GM13976 (cell line): ENCODE measurements around the gene HPCAL1.

ENCODE experiments used
- DNase-seq: peaks from one replicate; pipeline ENCODE4 v3.0.0; 2012; ENCODE audit warnings: low spot score
- in situ Hi-C: fragments of 300-500 bp; cut with MboI; formaldehyde crosslinking; loops from one replicate; pipeline ENCODE4 v1.12.0; 2022; ENCODE audit warnings: low sequenced_read_pairs, mixed read lengths, inconsistent platforms; ENCODE audit not compliant: unreplicated experiment
- TF ChIP-seq, protein P1 (sequence below): IDR thresholded peaks from 2 replicates; pipeline ENCODE4 v1.5.1; 2012; ENCODE audit warnings: borderline replicate concordance, mild to moderate bottlenecking; ENCODE audit not compliant: insufficient read depth; ENCODE audit errors: extremely low read depth, missing control alignments, control extremely low read depth

The HPCAL1 gene

DNA sequence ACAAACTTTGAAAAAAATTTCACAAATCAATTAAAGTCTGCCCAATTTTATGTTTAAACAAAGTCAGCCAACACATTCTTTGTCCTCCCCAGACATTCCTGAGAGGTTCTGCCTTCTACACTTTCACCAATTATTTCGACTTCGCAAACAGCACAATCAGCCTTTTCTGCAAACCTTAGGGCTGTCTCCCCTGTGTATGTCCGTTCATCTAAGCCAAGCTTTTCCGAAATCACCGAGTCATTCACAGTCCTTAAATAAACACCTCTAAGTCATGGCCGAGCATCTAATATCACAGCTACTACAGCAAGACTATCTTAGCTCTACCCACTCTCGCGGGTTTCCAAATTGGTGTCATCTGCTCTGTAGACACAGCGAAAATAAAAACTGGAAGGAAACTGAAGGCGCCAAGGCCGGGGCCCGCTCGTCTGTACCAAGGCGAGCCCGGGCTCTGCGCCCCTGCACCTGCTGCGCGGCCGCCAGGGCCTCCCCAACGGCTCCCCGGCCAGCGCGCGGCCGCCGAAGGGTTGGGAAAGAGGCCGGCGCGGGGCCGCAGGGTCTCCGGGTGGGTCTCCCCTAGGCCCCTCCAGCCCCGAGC, 144.7 kb downstream of the HPCAL1 start:
- DNase-seq: no peak
- in situ Hi-C loops: no loop called here
- TF ChIP-seq, protein P1, sequence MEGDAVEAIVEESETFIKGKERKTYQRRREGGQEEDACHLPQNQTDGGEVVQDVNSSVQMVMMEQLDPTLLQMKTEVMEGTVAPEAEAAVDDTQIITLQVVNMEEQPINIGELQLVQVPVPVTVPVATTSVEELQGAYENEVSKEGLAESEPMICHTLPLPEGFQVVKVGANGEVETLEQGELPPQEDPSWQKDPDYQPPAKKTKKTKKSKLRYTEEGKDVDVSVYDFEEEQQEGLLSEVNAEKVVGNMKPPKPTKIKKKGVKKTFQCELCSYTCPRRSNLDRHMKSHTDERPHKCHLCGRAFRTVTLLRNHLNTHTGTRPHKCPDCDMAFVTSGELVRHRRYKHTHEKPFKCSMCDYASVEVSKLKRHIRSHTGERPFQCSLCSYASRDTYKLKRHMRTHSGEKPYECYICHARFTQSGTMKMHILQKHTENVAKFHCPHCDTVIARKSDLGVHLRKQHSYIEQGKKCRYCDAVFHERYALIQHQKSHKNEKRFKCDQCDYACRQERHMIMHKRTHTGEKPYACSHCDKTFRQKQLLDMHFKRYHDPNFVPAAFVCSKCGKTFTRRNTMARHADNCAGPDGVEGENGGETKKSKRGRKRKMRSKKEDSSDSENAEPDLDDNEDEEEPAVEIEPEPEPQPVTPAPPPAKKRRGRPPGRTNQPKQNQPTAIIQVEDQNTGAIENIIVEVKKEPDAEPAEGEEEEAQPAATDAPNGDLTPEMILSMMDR: no peak

GRCh38 chr2:10447895-10448575, 145.3 kb downstream of the HPCAL1 start, which contains the start of gene ODC1:
Gene ODC1, minus strand, starts transcription at chr2:10448327. Its CDS starts 3,295 bp downstream, at chr2:10445032.
- TF ChIP-seq, protein P1: no peak
- in situ Hi-C loops: no loop called here
- DNase-seq: peak; percentile 81

- TF ChIP-seq, protein P1: peak; percentile 31
- in situ Hi-C loops: no loop called here
- peak; percentile 98 for DNase-seq
Observed at GRCh38 chr2:10448576-10449485, 146.1 kb downstream of the HPCAL1 start.

DNA sequence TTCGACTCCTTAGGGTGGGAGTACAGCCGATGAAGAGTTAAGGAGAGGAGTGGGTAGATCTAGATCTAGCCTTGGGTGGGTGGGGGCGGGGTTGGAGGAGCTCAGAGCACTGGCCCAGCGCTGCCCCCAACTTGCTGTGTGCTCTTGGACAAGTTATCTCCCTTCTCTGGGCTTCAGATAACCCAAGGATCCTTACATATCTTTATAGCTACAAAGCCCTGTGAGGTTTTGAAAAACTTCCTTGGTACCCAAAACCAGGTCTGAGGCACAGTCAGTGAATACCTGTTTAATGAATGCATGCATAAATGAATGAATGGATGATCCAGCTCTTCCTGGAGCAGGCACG, 146.8 kb downstream of the HPCAL1 start:
- in situ Hi-C loops: no loop called here

DNA sequence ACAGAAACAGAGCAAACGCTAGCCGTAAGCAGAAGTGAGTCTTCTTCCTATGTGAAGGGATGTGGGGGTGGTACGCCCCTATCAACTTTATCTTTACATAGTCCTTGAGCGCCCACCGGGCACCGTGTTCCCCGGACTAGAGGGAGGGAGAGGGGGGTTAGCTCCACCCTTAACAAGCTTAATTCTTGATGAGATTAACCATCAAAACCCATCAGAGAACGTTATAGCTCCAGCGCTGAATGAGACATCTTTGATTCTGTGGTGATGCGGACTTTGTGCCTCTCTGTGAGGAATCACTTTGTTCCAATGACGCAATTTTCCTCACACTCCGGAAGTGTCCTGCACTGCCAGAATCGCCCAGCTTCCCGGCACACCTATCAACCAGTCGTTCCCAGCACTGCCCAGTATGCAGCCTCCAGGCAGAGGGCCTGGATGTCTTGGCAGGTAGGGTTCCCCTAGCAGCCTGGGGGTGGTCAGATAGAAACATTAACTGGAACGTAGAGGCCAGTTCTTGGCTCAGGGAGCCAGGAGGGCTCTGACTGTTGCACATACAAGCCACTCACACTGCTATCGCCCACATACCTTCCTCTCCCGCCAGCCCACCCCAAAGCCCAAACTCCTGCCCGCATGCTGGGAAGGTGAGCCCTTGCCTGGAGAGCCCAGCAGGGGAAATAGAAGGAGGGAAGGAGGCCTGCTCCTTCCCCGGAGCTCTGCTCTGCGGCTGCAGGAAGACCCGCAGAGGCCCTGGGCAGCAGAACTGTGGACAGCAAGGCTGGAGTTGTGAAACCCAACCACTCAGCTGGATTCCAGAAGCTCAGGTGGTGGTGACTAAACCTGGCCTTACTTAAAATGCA, 147.4 kb downstream of the HPCAL1 start:
- DNase-seq: no peak
- TF ChIP-seq, protein P1: no peak
- in situ Hi-C loops: no loop called here

More for the DNA sequence above, 146.8 kb downstream of the HPCAL1 start:
- no peak for DNase-seq
- TF ChIP-seq, protein P1: no peak

DNA sequence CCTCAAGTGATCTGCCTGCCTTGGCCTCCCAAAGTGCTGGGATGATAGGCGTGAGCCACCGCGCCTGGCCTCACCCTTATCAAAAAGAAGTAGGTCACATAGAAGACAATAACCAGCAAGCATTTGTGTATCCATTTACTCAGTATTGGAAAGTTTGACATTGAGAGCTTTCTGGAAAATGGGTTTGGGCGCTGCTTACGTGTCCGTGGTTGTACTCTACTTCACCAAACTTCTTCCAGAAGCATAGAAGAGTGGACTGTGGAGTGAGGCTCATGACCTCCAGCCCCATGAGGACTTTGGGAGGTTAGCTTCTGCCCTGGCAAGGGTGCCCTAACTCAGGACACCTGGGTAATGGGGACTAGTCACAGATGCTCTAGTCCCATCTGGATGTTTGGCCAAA, 149.1 kb downstream of the HPCAL1 start:
- DNase-seq: no peak
- TF ChIP-seq, protein P1: no peak
- in situ Hi-C loops: no loop called here
